ENCODE results near the gene CLCA4.
A peak's percentile ranks its signal among the peaks of the same experiment; 100 is the strongest.

CLCA4 gene

DNA sequence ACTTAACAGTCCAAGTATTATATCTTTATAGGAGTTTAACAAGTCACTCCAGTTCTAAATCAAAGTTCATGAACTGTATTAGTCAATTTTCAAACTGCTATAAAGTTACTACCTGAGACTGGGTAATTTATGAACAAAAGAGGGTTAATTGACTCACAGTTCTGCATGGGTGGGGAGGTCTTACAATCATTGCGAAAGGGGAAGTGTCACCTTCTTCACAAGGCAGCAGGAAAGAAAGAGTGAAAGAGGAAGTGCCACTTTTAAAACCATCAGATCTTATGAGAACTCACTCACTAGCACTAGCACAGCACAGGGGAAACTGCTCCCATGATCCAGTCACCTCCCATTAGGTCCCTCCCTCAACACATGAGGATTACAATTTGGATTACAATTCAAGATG lies 70.0 kb downstream of the CLCA4 start:
- DNase-seq (ENCODE audit: low spot score) = peak; percentile 50

- no peak for DNase-seq (ENCODE audit: low spot score)
Measured at GRCh38 chr1:86618358-86618757, 71.5 kb downstream of the CLCA4 start.

DNA sequence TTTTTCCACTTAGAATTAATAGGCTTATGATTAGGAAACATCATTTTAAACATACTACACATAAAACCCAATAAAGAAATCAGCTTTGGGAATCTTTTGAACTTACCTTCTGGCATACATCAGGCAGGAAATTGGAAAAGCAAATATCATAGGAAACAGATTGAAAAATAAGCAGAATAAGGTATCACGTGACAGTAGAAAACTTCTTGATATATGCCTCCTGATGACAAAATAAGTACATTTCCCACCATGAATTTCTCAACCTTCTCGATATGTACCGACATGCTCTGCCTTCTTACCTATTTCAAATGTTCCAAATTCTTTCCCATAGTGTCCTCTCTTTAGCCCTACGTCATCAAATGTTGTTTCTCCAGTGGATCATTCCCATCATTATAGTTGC lies 72.4 kb downstream of the CLCA4 start:
- no peak for DNase-seq (ENCODE audit: low spot score)

GRCh38 chr1:86621286-86621685 lies 74.4 kb downstream of the CLCA4 start:
- no peak for DNase-seq (ENCODE audit: low spot score)

Measured in globus pallidus (tissue), 1 donor.